Non-pigmented ciliary epithelial cell (primary cell): ENCODE results near the gene EZH2.
A peak's percentile ranks its signal among the peaks of the same experiment; 100 is the strongest.

ENCODE experiments used
- DNase-seq: peaks from one replicate; pipeline ENCODE4 v3.0.0-alpha.2; 2010; ENCODE audit warnings: low read depth

The EZH2 gene

GRCh38 chr7:148804343-148805235, 79.5 kb downstream of the EZH2 start:
- DNase-seq: no peak

DNA sequence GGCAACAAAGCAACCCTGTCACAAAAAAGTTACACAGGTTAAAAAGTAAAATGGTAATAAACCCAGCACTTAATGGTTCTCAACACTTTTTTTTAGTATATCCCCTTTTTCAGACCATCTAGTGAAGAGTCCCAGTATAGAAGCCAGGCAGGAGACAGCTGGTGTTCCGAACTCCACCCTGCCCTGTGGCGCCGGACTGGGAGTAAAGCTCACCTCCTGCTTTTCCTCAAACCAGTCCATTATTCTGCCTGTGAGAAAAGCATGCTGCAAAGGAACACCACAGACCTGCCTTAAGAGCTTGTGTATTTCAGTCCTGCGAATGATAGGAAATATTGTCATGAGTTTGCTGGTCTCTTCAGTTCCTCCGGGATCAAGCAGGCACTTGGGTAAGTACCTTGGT, 81.0 kb downstream of the EZH2 start:
- no peak for DNase-seq

GRCh38 chr7:148802101-148802493, 82.0 kb downstream of the EZH2 start:
- DNase-seq: no peak

- no peak for DNase-seq
Measured at GRCh38 chr7:148800677-148801076, 83.4 kb downstream of the EZH2 start.

- no peak for DNase-seq
Measured at GRCh38 chr7:148799893-148800555, 84.1 kb downstream of the EZH2 start.

DNA sequence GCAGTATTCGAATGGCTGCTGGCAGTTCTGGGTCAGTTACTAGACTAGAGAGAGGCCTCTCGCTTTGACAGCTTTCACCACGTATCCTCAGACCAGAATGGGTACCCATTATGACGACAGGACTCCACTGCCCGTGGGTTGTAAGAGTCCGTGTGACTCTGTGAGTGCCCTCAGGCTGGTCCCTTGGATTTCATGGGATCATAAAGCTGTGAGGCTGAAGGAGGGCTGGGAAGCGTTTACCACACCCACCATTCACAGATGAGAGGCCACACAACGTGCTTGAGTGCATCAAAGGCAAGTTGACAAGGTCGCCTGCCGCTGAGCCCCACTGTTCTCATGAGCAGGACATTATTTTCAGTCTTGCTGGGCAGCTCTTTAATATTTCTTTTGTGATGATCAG, 87.2 kb downstream of the EZH2 start:
- no peak for DNase-seq

GRCh38 chr7:148794476-148794875, 89.6 kb downstream of the EZH2 start:
- no peak for DNase-seq

DNA sequence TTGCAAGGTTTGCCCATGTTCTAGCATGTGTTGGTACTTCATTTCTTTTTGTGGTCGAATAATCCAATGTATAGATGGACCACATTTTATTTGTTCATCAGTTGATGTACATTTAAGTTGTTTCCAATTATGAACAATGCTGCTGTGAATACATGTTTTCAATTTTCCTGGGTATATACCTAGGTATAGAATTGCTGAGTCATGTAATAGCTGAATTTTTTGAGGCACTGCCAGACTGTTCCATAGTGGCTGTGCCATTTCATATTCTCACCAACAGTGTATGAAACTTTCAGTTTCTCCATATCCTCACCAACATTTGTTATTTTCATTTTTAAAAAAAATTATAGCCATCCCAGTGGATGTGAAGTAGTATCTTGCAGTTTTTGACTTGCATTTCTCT, 90.5 kb downstream of the EZH2 start:
- no peak for DNase-seq

GRCh38 chr7:148791546-148791945, 92.5 kb downstream of the EZH2 start:
- no peak for DNase-seq

DNA sequence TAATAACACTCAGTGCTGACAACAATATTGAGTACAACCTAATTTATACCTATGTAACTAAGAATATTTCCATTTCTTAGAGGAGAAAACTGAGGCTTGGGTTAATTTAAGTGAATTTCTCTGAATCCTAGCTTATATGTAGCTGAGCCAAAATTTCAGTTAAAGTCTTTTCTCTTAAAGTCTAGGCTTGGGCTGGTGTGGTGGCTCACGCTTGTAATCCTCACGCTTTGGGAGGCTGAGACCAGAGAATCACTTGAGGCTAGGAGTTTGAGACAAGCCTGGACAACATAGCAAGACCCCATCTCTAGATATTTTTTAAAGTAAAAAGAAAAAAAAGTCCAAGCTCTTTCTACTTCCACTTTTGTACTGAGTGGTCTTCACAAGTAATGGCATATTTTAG, 93.2 kb downstream of the EZH2 start:
- no peak for DNase-seq

- DNase-seq: no peak
Measured at GRCh38 chr7:148790131-148790726, 93.9 kb downstream of the EZH2 start.

DNA sequence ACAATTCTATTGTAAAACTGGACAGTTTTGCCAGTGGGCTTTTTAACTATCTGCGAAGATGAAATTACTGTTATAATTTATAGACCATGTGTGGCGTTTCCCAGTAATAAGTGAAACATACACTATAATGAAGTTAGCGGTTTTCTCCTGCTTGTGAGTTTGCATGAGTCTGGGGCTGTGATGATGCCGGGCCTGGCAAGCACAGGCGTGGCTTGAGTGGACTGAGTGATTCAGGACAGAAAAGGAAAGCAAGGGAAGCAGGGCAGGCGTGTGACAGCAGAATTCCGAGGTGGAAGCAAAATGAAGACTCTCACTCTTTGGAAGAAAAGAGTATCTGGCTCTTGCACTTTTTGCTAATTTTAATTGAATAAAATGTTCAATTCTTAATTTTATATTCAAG, 94.9 kb downstream of the EZH2 start:
- no peak for DNase-seq

- DNase-seq: no peak
Measured at GRCh38 chr7:148787571-148788295, 96.4 kb downstream of the EZH2 start.

DNA sequence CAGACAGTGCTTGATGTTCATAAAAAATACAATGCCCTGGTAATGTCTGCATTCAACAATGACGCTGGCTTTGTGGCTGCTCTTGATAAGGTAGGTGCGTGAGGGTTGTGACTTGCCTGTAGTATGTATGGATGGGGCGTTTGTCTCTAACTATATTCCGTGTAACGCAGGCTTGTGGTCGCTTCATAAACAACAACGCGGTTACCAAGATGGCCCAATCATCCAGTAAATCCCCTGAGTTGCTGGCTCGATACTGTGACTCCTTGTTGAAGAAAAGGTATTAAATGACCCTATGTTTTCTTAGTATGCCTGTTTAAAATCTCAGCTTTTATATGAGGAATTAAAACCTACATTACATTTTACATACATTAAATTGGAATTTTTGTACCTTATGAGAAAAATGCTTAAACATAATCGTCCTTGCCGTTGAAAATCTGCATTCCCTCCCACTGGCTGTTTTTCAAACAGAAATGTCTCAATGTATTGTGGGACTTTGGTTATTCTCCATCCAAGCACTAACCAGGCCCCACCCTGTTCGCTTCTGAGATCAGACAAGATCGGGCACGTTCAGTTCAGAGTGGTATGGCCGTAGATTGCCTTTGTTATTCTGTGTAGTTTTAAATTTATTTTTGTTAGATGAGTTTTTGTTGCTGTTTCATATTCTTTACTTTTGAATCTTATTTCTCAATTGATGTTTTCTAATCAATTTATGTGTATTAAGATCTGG, 100.1 kb downstream of the EZH2 start:
- DNase-seq: no peak

DNA sequence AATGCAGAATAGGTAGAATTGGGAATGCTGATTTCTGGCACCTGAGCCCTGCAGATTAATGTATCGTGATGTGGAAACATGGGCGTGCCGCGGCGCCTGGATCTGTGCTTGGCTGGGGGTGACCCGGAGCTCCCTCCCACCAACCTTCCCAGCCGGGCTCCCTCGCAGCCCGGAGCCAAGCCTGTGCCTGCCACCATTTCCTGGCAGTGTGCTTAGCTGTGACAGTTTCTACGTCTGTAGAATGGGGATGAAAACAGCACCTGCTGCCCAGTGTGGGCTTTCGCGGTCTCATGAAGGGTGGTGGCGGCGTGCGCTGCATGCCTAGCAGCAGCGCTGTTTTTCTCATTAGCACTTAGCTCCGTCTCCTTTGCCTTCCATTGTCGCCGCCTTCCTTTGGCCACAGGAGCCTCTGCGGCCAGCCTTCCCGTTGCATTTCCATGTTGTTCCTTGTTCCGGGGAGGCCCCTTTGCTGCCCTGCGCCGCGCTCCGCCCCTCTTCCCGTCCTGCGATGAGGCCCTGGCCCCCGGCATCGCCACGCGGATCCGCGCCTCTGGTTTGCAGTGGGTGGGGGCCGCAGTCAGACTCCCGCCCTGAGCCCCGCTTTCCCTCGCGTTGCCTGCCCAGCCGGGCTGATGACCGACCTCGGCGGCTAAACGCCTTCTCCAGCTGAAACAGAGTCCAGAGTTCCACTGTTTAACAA, 101.2 kb downstream of the EZH2 start:
- no peak for DNase-seq

DNA sequence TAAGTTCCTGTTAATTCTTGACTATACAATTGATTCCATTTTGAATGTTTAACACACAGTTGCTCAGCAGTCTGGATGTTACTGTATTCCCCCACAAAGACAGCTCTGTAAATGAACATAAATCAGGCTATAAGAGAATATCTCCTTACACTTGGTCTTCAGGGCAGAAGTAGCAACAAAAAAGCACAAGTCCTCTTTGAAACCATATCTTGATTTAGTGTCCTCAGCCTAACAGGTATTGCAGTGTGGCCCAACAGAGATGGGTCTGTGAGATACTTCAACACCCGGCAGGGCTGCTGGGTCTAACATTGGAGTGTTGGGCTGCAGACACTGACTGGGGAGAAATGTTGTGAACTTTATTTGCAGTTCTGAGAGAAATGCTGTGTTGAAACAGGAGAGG, 109.6 kb downstream of the EZH2 start:
- no peak for DNase-seq

DNA sequence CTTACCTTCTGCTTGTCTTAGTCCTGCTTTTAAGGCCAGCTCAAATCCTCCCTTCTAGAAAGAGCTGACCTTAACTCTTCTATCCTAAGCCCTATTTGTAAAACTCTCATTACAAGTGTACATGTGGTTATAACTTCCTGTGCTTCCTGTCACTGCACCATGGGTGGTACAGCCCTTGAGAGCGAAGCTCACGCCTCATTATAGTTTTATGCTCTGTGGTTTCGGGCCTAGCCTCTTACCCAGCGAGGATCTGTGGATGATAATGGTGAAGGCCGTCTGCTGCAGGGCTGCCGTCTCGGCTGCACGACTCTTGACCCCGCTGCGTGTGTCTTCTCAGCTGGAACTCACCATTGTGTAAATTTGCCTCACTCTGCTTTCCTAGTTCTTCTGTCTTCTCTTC, 110.8 kb downstream of the EZH2 start:
- DNase-seq: no peak

GRCh38 chr7:148772297-148773089, 111.6 kb downstream of the EZH2 start:
- DNase-seq: peak; percentile 87

DNA sequence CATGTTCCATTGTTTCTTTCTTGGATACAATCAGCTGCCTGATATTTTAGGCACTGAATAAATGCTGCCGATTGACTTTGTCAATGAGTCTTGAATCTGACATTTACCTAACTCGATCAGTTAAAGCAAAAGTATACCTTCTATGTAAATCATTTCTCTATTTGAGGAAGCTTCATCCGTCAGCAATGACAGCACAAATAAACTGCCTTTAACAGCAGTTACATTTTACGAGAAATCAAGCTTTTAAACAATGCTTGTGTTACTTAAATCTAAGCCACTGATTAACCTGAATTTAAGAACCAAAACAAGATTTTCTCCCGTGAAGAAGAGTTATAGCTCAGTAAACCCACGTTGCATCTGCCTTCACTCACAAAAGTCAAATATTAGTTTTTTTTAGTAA, 114.1 kb downstream of the EZH2 start:
- no peak for DNase-seq

DNA sequence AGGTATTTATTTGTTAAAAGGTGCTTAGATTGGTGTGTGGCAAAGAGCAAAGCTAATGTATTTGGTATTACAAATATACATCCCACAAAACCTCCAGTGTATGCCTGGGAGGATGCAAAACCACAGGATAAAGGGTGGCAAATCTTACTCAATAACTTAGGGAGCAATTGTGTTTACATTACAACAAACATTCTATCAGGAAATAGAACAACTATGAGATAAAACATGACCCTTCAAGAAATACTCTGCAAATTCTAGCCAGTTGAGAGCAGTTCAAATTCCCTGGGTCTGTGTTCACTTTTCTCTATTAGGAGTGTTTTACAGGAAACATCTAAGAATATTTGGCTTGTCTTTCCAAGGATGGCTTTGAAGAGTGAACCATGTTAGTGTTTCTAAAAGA, 120.5 kb downstream of the EZH2 start:
- DNase-seq: no peak
